GM12874 (cell line): ENCODE data around the gene GRAMD1B.

Experiments
- CTCF ChIP-seq: IDR thresholded peaks from 2 replicates; pipeline ENCODE4 v1.5.1; 2011; ENCODE audit warnings: low read depth, mild to moderate bottlenecking, control low read depth, low read length, moderate library complexity; ENCODE audit not compliant: insufficient read depth

GRAMD1B gene

GRCh38 chr11:123427405-123427804, 2.7 kb upstream of the GRAMD1B start:
- TF ChIP-seq CTCF, result no peak

GRCh38 chr11:123428116-123428715, 1.9 kb upstream of the GRAMD1B start:
- no peak for TF ChIP-seq CTCF

GRCh38 chr11:123429336-123429735, 733 bp upstream of the GRAMD1B start:
- TF ChIP-seq CTCF, result no peak

GRCh38 chr11:123430721-123431497, 840 bp downstream of the GRAMD1B start:
- TF ChIP-seq CTCF, result no peak

GRCh38 chr11:123431619-123432018, 1.6 kb downstream of the GRAMD1B start:
- TF ChIP-seq CTCF, result no peak

- peak; percentile 53; the same call in 1 of the 2 replicates for TF ChIP-seq CTCF
Observed at GRCh38 chr11:123434262-123434661, 4.2 kb downstream of the GRAMD1B start.

- no peak for TF ChIP-seq CTCF
Observed at GRCh38 chr11:123434911-123435310, 4.8 kb downstream of the GRAMD1B start.
